HCT116 (cell line): ENCODE results near the gene CNTNAP2. TPM values are rescaled to one million over a fixed set of nuclear protein-coding genes. Genes with fewer than 3 reads are reported as not detected.

Experiments
- ATAC-seq: fragments of 200-7000 bp; cut with Tn5 transposase; 2 replicates; pipeline ENCODE4 v1.9.1; 2020; ENCODE audit warnings: mild to moderate bottlenecking, moderate library complexity
- BruUV-seq: library from RNA; stranded (reverse); fragments of 400-500 nt; replicated peaks from 2 replicates; lab custom pipeline; 2021; lab: Mats Ljungman, UMichigan
- CTCF ChIA-PET: fragments of 300-600 bp; sonication (Branson Sonifier 250); formaldehyde crosslinking; loops from one replicate; lab custom pipeline; 2021; ENCODE audit warnings: antibody characterized with exemption; lab: Charles Lee
- POLR2A ChIA-PET: fragments of 300-600, 350-600 bp; sonication (Branson Sonifier 250); formaldehyde crosslinking; loops from one replicate; lab custom pipeline; 2021; ENCODE audit warnings: antibody characterized with exemption; lab: Charles Lee
- RAD21 ChIA-PET, 2 experiments: fragments of 300-600 bp; sonication (Branson Sonifier 250); formaldehyde crosslinking; loops; one replicate each; lab custom pipeline; 2023; ENCODE audit warnings: low total read pairs in 2 of 2; ENCODE audit not compliant: uncharacterized antibody in 2 of 2, unreplicated experiment in 2 of 2, low non-redundant PET in 1 of 2; lab: Charles Lee
- DNase-seq: peaks from one replicate; pipeline ENCODE4 v3.0.0-alpha.2; 2010; ENCODE audit warnings: low read depth, low spot score
- H2AFZ ChIP-seq: fragments of 200-600 bp; shearing (Covaris generic), sonication (generic); 2 replicates; pipeline ENCODE4 v1.6.1; 2017; ENCODE audit warnings: low read depth, mixed run types, mixed read lengths, antibody characterized with exemption, low read length; ENCODE audit not compliant: poor library complexity, severe bottlenecking
- H3K27ac ChIP-seq: 2 replicates; pipeline ENCODE4 v1.5.1; 2012; ENCODE audit warnings: low read depth, low read length
- H3K27me3 ChIP-seq: fragments of 200-600 bp; sonication (generic); 2 replicates; pipeline ENCODE4 v1.6.1; 2016; ENCODE audit warnings: mixed run types, low read length, mixed read lengths; ENCODE audit not compliant: insufficient read depth
- H3K36me3 ChIP-seq, 2 experiments: fragments of 200-500 bp in 1 of 2; fragments of 200-600 bp in 1 of 2; sonication (Bioruptor generic) in 1 of 2; sonication (generic) in 1 of 2; 2 replicates each; pipeline versions ENCODE4 v1.5.1 to v1.6.1; 2014 to 2016; ENCODE audit warnings: low read length in 2 of 2, inconsistent platforms in 1 of 2, mixed read lengths in 1 of 2, mixed run types in 1 of 2; ENCODE audit not compliant: insufficient read depth in 2 of 2, control insufficient read depth in 1 of 2
- H3K4me1 ChIP-seq, 2 experiments: fragments of 200-600 bp in 1 of 2; sonication (generic) in 1 of 2; 2 replicates each; pipeline versions ENCODE4 v1.5.1 to v1.6.1; 2012 to 2017; ENCODE audit warnings: low read length in 2 of 2, inconsistent platforms in 1 of 2, mild to moderate bottlenecking in 1 of 2, mixed read lengths in 1 of 2, mixed run types in 1 of 2, moderate library complexity in 1 of 2; ENCODE audit not compliant: insufficient read depth in 2 of 2, control insufficient read depth in 1 of 2
- H3K4me2 ChIP-seq: fragments of 200-600 bp; sonication (generic); 2 replicates; pipeline ENCODE4 v1.6.1; 2017; ENCODE audit warnings: mixed run types, low read length, mixed read lengths
- H3K4me3 ChIP-seq, 2 experiments: fragments of 200-600 bp in 1 of 2; sonication (generic) in 1 of 2; replicated peaks in 1 of 2; 2 replicates each; pipeline ENCODE4 v1.5.1; 2011 to 2016; ENCODE audit warnings: low read length in 2 of 2, control low read depth in 1 of 2, low read depth in 1 of 2, mild to moderate bottlenecking in 1 of 2, mixed read lengths in 1 of 2, mixed run types in 1 of 2
- H3K79me2 ChIP-seq: fragments of 200-600 bp; sonication (generic); 2 replicates; pipeline ENCODE4 v1.6.1; 2017; ENCODE audit warnings: mild to moderate bottlenecking, mixed run types, low read length, moderate library complexity, mixed read lengths; ENCODE audit not compliant: insufficient read depth
- H3K9ac ChIP-seq: fragments of 200-600 bp; sonication (generic); 2 replicates; pipeline ENCODE4 v1.6.1; 2016; ENCODE audit warnings: low read length, mixed read lengths
- H3K9me2 ChIP-seq: fragments of 200-600 bp; sonication (generic), shearing (Covaris generic); 2 replicates; pipeline ENCODE4 v1.6.1; 2017; ENCODE audit warnings: mixed run types, mild to moderate bottlenecking, moderate library complexity; ENCODE audit not compliant: insufficient read depth
- H3K9me3 ChIP-seq, 2 experiments: fragments of 200-500 bp in 1 of 2; fragments of 200-600 bp in 1 of 2; sonication (Bioruptor generic) in 1 of 2; sonication (generic) in 1 of 2; 2 replicates each; pipeline ENCODE4 v1.6.1; 2014 to 2017; ENCODE audit warnings: low read length in 2 of 2, mixed read lengths in 2 of 2, inconsistent platforms in 1 of 2, low read depth in 1 of 2, mild to moderate bottlenecking in 1 of 2, mixed run types in 1 of 2, moderate library complexity in 1 of 2; ENCODE audit not compliant: control insufficient read depth in 1 of 2, insufficient read depth in 1 of 2
- H4K20me1 ChIP-seq: fragments of 200-600 bp; sonication (generic), shearing (Covaris generic); 2 replicates; pipeline ENCODE4 v1.6.1; 2017; ENCODE audit warnings: mixed run types, mild to moderate bottlenecking, moderate library complexity; ENCODE audit not compliant: insufficient read depth
- ATF3 ChIP-seq: IDR thresholded peaks from 2 replicates; pipeline ENCODE4 v1.6.1; 2012
- CEBPB ChIP-seq: IDR thresholded peaks from 2 replicates; pipeline ENCODE4 v1.6.1; 2012; ENCODE audit warnings: low read depth
- ELF1 ChIP-seq: IDR thresholded peaks from 2 replicates; pipeline ENCODE4 v1.6.1; 2012; ENCODE audit warnings: low read depth, borderline replicate concordance
- EZH2phosphoT487 ChIP-seq: fragments of 200-600 bp; IDR thresholded peaks from 2 replicates; pipeline ENCODE4 v1.6.1; 2018; ENCODE audit warnings: antibody characterized with exemption, borderline replicate concordance
- JUND ChIP-seq: IDR thresholded peaks from 2 replicates; pipeline ENCODE4 v1.6.1; 2012
- POLR2A ChIP-seq: IDR thresholded peaks from 2 replicates; pipeline ENCODE4 v1.7.0; 2011; ENCODE audit warnings: borderline replicate concordance; ENCODE audit not compliant: insufficient read depth, insufficient read length; ENCODE audit errors: extremely low read depth
- RAD21 ChIP-seq: IDR thresholded peaks from 2 replicates; pipeline ENCODE4 v1.6.1; 2012; ENCODE audit warnings: low read depth, mild to moderate bottlenecking
- REST ChIP-seq: IDR thresholded peaks from 2 replicates; pipeline ENCODE4 v1.6.1; 2012; ENCODE audit warnings: low read depth
- SIN3A ChIP-seq: IDR thresholded peaks from 2 replicates; pipeline ENCODE4 v1.6.1; 2012; ENCODE audit warnings: low read depth
- SP1 ChIP-seq: IDR thresholded peaks from 2 replicates; pipeline ENCODE4 v1.6.1; 2012; ENCODE audit warnings: low read depth
- SRF ChIP-seq: IDR thresholded peaks from 2 replicates; pipeline ENCODE4 v1.6.1; 2012; ENCODE audit warnings: low read depth
- TCF7L2 ChIP-seq: IDR thresholded peaks from 2 replicates; pipeline ENCODE4 v1.7.0; 2011; ENCODE audit warnings: borderline replicate concordance, inconsistent platforms; ENCODE audit not compliant: insufficient read depth, insufficient read length; ENCODE audit errors: extremely low read depth
- YY1 ChIP-seq: IDR thresholded peaks from 2 replicates; pipeline ENCODE4 v1.6.1; 2011; ENCODE audit warnings: low read length, low read depth, moderate library complexity, mild to moderate bottlenecking; ENCODE audit not compliant: insufficient replicate concordance; ENCODE audit errors: extremely low read depth
- intact Hi-C: fragments of 100-400 bp; cut with micrococcal nuclease; formaldehyde crosslinking; loops from 2 replicates; pipeline ENCODE4 v1.10.0; 2022
- total RNA-seq: library from RNA; stranded (reverse); gene quantifications from one replicate; pipeline ENCODE4 v1.2.1, GENCODE V29; 2021; ENCODE audit not compliant: unreplicated experiment

Gene CNTNAP2
- total RNA-seq, 1 experiment from 2014 or later: 0.37 TPM

GRCh38 chr7:148107443-148108127 is 1991.0 kb downstream of the CNTNAP2 start:
- DNase-seq: no peak
- H3K4me1 ChIP-seq: no peaks in the 10 kb centered on the region
- H4K20me1 ChIP-seq: no peaks in the 10 kb centered on the region
- no peak overlapping the region for H3K4me2 ChIP-seq
- CTCF ChIA-PET: no interaction called here
- no peak for ATAC-seq
- no peaks in the 10 kb centered on the region for H3K27me3 ChIP-seq
- H2AFZ ChIP-seq: no peak overlapping the region
- H3K9me2 ChIP-seq: no peaks in the 10 kb centered on the region
- H3K4me3 ChIP-seq: no peak overlapping the region
- H3K9ac ChIP-seq: no peak overlapping the region
- RAD21 ChIA-PET: no interaction called here
- intact Hi-C loops: no loop called here
- POLR2A ChIA-PET: no interaction called here
- no TSS peak for BruUV-seq
- H3K36me3 ChIP-seq: no peaks in the 10 kb centered on the region
- H3K27ac ChIP-seq: no peak overlapping the region
- TF ChIP-seq SRF: no peak
- no peak for TF ChIP-seq POLR2A
- TF ChIP-seq TCF7L2: no peak
- no peak for TF ChIP-seq RAD21
- no peak for TF ChIP-seq EZH2phosphoT487
- no peak for TF ChIP-seq ATF3
- no peak for TF ChIP-seq JUND
- no peak for TF ChIP-seq SP1
- TF ChIP-seq ELF1: no peak
- TF ChIP-seq REST: no peak
- no peak for TF ChIP-seq CEBPB
- TF ChIP-seq YY1: no peak
- TF ChIP-seq SIN3A: no peak
- no peaks in the 10 kb centered on the region for H3K79me2 ChIP-seq
- H3K9me3 ChIP-seq: no peaks in the 10 kb centered on the region
